ENCODE measurements around the gene KCNC1.

KCNC1 gene

GRCh38 chr11:17760102-17761029, 25.8 kb downstream of the KCNC1 start:
- DNase-seq, result peak; percentile 5 to 30

- DNase-seq, result no peak
Measured at GRCh38 chr11:17762309-17762974, 27.9 kb downstream of the KCNC1 start.

- DNase-seq, result no peak
Measured at GRCh38 chr11:17763244-17763643, 28.7 kb downstream of the KCNC1 start.

GRCh38 chr11:17763703-17764102, 29.1 kb downstream of the KCNC1 start:
- no peak for DNase-seq

GRCh38 chr11:17764446-17765218, 30.1 kb downstream of the KCNC1 start:
- DNase-seq, result no peak

GRCh38 chr11:17765356-17766072, 30.9 kb downstream of the KCNC1 start:
- DNase-seq, result no peak

- no peak for DNase-seq
Measured at GRCh38 chr11:17766073-17766359, 31.4 kb downstream of the KCNC1 start.

GRCh38 chr11:17766590-17766989, 32.0 kb downstream of the KCNC1 start:
- no peak for DNase-seq

- DNase-seq, result no peak
Measured at GRCh38 chr11:17767301-17767885, 32.8 kb downstream of the KCNC1 start.

GRCh38 chr11:17767914-17768313, 33.3 kb downstream of the KCNC1 start:
- DNase-seq, result no peak

GRCh38 chr11:17768547-17768946, 34.0 kb downstream of the KCNC1 start:
- DNase-seq, result no peak

GRCh38 chr11:17769218-17769617, 34.6 kb downstream of the KCNC1 start:
- no peak for DNase-seq

GRCh38 chr11:17770048-17770652, 35.6 kb downstream of the KCNC1 start:
- no peak for DNase-seq

- no peak for DNase-seq
Measured at GRCh38 chr11:17770917-17771316, 36.3 kb downstream of the KCNC1 start.

- no peak for DNase-seq
Measured at GRCh38 chr11:17771415-17771814, 36.8 kb downstream of the KCNC1 start.

GRCh38 chr11:17771841-17772401, 37.3 kb downstream of the KCNC1 start:
- no peak for DNase-seq

GRCh38 chr11:17772704-17773600, 38.4 kb downstream of the KCNC1 start:
- DNase-seq, result no peak

GRCh38 chr11:17773674-17774073, 39.1 kb downstream of the KCNC1 start:
- DNase-seq, result no peak

GRCh38 chr11:17774232-17775034, 39.9 kb downstream of the KCNC1 start:
- no peak for DNase-seq

GRCh38 chr11:17775035-17775348, 40.4 kb downstream of the KCNC1 start:
- no peak for DNase-seq

All from SW 1271 (cell line).